PC-3 (cell line): ENCODE measurements around the gene ANKRD2. TPM values are rescaled to one million over a fixed set of nuclear protein-coding genes. Genes with fewer than 3 reads are reported as not detected.

ENCODE experiments used
- ATAC-seq: fragments of 200-7000 bp; cut with Tn5 transposase; 2 replicates; pipeline ENCODE4 v1.9.1; 2020; ENCODE audit warnings: mild to moderate bottlenecking, moderate library complexity
- BruUV-seq: library from RNA; stranded (reverse); fragments of 400-500 nt; replicated peaks from 2 replicates; lab custom pipeline; 2021; lab: Mats Ljungman, UMichigan
- CTCF ChIA-PET: fragments of 300-600 bp; sonication (Branson Sonifier 250); formaldehyde crosslinking; loops from one replicate; lab custom pipeline; 2022; ENCODE audit warnings: antibody characterized with exemption; lab: Charles Lee
- POLR2A ChIA-PET: fragments of 300-600 bp; sonication (Branson Sonifier 250); formaldehyde crosslinking; loops from one replicate; lab custom pipeline; 2022; ENCODE audit warnings: antibody characterized with exemption; ENCODE audit not compliant: unreplicated experiment; lab: Charles Lee
- DNase-seq: peaks from one replicate; pipeline ENCODE4 v3.0.0-alpha.2; 2015
- H2AFZ ChIP-seq: fragments of 300-600 bp; sonication (generic); 2 replicates; pipeline ENCODE4 v1.6.0; 2016; ENCODE audit warnings: antibody characterized with exemption, low read length
- H3F3A ChIP-seq: fragments of 300-600 bp; sonication (generic); one replicate; pipeline ENCODE4 v1.6.0; 2017; ENCODE audit warnings: antibody characterized with exemption, low read length, control low read depth, mild to moderate bottlenecking; ENCODE audit not compliant: unreplicated experiment
- H3K27ac ChIP-seq: fragments of 300-600 bp; sonication (generic); 2 replicates; pipeline ENCODE4 v1.5.1; 2016; ENCODE audit warnings: mild to moderate bottlenecking, low read length
- H3K27me3 ChIP-seq: fragments of 300-600 bp; sonication (generic); 2 replicates; pipeline ENCODE4 v1.6.1; 2016; ENCODE audit warnings: low read length, mixed read lengths
- H3K36me3 ChIP-seq: fragments of 300-600 bp; sonication (generic); 2 replicates; pipeline ENCODE4 v1.6.1; 2016; ENCODE audit warnings: low read depth, mixed run types, low read length, mixed read lengths
- H3K4me1 ChIP-seq: fragments of 300-600 bp; sonication (generic); 2 replicates; pipeline ENCODE4 v1.5.1; 2016; ENCODE audit warnings: low read length; ENCODE audit not compliant: insufficient read depth
- H3K4me2 ChIP-seq: fragments of 300-600 bp; sonication (generic); 2 replicates; pipeline ENCODE4 v1.6.0; 2016; ENCODE audit warnings: low read length
- H3K4me3 ChIP-seq: fragments of 300-600 bp; sonication (generic); 2 replicates; pipeline ENCODE4 v1.5.1; 2016; ENCODE audit warnings: mild to moderate bottlenecking, low read length, mixed read lengths
- H3K79me2 ChIP-seq: fragments of 300-600 bp; sonication (generic); 2 replicates; pipeline ENCODE4 v1.6.1; 2017; ENCODE audit warnings: low read length, mixed read lengths
- H3K9ac ChIP-seq: fragments of 300-600 bp; sonication (generic); 2 replicates; pipeline ENCODE4 v1.6.0; 2016; ENCODE audit warnings: mild to moderate bottlenecking, low read length
- H3K9me2 ChIP-seq: fragments of 300-600 bp; sonication (generic); replicated peaks from 2 replicates; pipeline ENCODE4 v1.6.1; 2016; ENCODE audit warnings: mixed run types, low read length, mixed read lengths
- H3K9me3 ChIP-seq: fragments of 300-600 bp; sonication (generic); 2 replicates; pipeline ENCODE4 v1.6.1; 2016; ENCODE audit warnings: low read length, mixed read lengths
- H4K20me1 ChIP-seq: fragments of 300-600 bp; sonication (generic); 2 replicates; pipeline ENCODE4 v1.6.1; 2016; ENCODE audit warnings: low read length, mixed read lengths
- EZH2 ChIP-seq: fragments of 300-600 bp; sonication (generic); IDR thresholded peaks from one replicate; pipeline ENCODE4 v1.6.1; 2017; ENCODE audit warnings: antibody characterized with exemption, mild to moderate bottlenecking, low read length; ENCODE audit not compliant: unreplicated experiment
- EZH2phosphoT487 ChIP-seq: fragments of 300-600 bp; sonication (generic); IDR thresholded peaks from 2 replicates; pipeline ENCODE4 v1.6.1; 2018; ENCODE audit warnings: mild to moderate bottlenecking, antibody characterized with exemption, low read length, borderline replicate concordance
- intact Hi-C: fragments of 100-400 bp; cut with micrococcal nuclease; formaldehyde crosslinking; loops from 2 replicates; pipeline ENCODE4 v1.9.0; 2023
- total RNA-seq: library from RNA; depleted of rRNA; stranded (reverse); fragments of >200 nt; gene quantifications from 2 replicates; pipeline ENCODE4 v1.2.3, GENCODE V29; 2014
- TF ChIP-seq, protein P1 (sequence below): fragments of 300-600 bp; sonication (generic); conservative IDR thresholded peaks from 2 replicates; pipeline ENCODE4 v1.5.1; 2017; ENCODE audit warnings: antibody characterized with exemption, low read depth, mild to moderate bottlenecking, low read length

ANKRD2 gene
- total RNA-seq, 1 experiment from 2014 or later = 1.8 TPM

- no peak overlapping the region for H3K4me3 ChIP-seq
- POLR2A ChIA-PET = no interaction called here
- H3K9ac ChIP-seq = no peak overlapping the region
- BruUV-seq = no TSS peak
- no peaks in the 10 kb centered on the region for H3K9me2 ChIP-seq
- H3F3A ChIP-seq = no peaks in the 10 kb centered on the region
- CTCF ChIA-PET = no interaction called here
- DNase-seq (no peak), ATAC-seq (no peak)
- H3K36me3 ChIP-seq = no peaks in the 10 kb centered on the region
- TF ChIP-seq EZH2phosphoT487 (no peak), EZH2 (no peak)
- TF ChIP-seq, protein P1, sequence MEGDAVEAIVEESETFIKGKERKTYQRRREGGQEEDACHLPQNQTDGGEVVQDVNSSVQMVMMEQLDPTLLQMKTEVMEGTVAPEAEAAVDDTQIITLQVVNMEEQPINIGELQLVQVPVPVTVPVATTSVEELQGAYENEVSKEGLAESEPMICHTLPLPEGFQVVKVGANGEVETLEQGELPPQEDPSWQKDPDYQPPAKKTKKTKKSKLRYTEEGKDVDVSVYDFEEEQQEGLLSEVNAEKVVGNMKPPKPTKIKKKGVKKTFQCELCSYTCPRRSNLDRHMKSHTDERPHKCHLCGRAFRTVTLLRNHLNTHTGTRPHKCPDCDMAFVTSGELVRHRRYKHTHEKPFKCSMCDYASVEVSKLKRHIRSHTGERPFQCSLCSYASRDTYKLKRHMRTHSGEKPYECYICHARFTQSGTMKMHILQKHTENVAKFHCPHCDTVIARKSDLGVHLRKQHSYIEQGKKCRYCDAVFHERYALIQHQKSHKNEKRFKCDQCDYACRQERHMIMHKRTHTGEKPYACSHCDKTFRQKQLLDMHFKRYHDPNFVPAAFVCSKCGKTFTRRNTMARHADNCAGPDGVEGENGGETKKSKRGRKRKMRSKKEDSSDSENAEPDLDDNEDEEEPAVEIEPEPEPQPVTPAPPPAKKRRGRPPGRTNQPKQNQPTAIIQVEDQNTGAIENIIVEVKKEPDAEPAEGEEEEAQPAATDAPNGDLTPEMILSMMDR = no peak
- H3K27ac ChIP-seq = no peak overlapping the region
- no peaks in the 10 kb centered on the region for H3K9me3 ChIP-seq
- peaks cover 12% of the 10 kb centered on the region for H3K4me1 ChIP-seq
- no peaks in the 10 kb centered on the region for H3K79me2 ChIP-seq
- no peaks in the 10 kb centered on the region for H4K20me1 ChIP-seq
- H2AFZ ChIP-seq = no peak overlapping the region
- H3K4me2 ChIP-seq = no peak overlapping the region
- H3K27me3 ChIP-seq = no peaks in the 10 kb centered on the region
- intact Hi-C loops = no loop called here
Measured at GRCh38 chr10:97578171-97578844, 5.7 kb downstream of the ANKRD2 start.

- BruUV-seq = no TSS peak
- TF ChIP-seq, protein P1 = no peak
- TF ChIP-seq EZH2 = no peak
- no peak for TF ChIP-seq EZH2phosphoT487
- Histone ChIP-seq H4K20me1 (no peaks in the 10 kb centered on the region), H3K27ac (no peak overlapping the region), H2AFZ (no peak overlapping the region), H3K4me2 (no peak overlapping the region), H3K79me2 (no peaks in the 10 kb centered on the region), H3K9me2 (no peaks in the 10 kb centered on the region), H3F3A (no peaks in the 10 kb centered on the region), H3K4me1 (no peaks in the 10 kb centered on the region), H3K4me3 (no peak overlapping the region), H3K36me3 (no peaks in the 10 kb centered on the region), H3K9me3 (no peaks in the 10 kb centered on the region), H3K9ac (no peak overlapping the region), H3K27me3 (no peaks in the 10 kb centered on the region)
- DNase-seq (no peak), ATAC-seq (no peak)
- ChIA-PET CTCF (no interaction called here), POLR2A (no interaction called here)
- intact Hi-C loops = no loop called here
Measured at GRCh38 chr10:97580421-97581367, 8.1 kb downstream of the ANKRD2 start.

GRCh38 chr10:97582169-97582568 is 9.6 kb downstream of the ANKRD2 start:
- DNase-seq = no peak
- H3K9me2 ChIP-seq = no peaks in the 10 kb centered on the region
- H3K4me3 ChIP-seq = no peak overlapping the region
- ChIA-PET CTCF (no interaction called here), POLR2A (no interaction called here)
- H3K4me1 ChIP-seq = no peaks in the 10 kb centered on the region
- no peak for ATAC-seq
- intact Hi-C loops = no loop called here
- H3F3A ChIP-seq = no peaks in the 10 kb centered on the region
- no peaks in the 10 kb centered on the region for H3K36me3 ChIP-seq
- no TSS peak for BruUV-seq
- TF ChIP-seq, protein P1 = no peak
- TF ChIP-seq EZH2phosphoT487 (no peak), EZH2 (no peak)
- H3K79me2 ChIP-seq = no peaks in the 10 kb centered on the region
- no peak overlapping the region for H3K9ac ChIP-seq
- H3K9me3 ChIP-seq = no peaks in the 10 kb centered on the region
- no peaks in the 10 kb centered on the region for H3K27me3 ChIP-seq
- no peak overlapping the region for H3K4me2 ChIP-seq
- H2AFZ ChIP-seq = no peak overlapping the region
- no peak overlapping the region for H3K27ac ChIP-seq
- H4K20me1 ChIP-seq = no peaks in the 10 kb centered on the region
